GM21619 (cell line): ENCODE measurements around the gene MUC6.

Source experiments
- ATAC-seq: cut with Tn5 transposase; IDR thresholded peaks from one replicate; pipeline ENCODE4 v1.9.1; 2021; ENCODE audit not compliant: unreplicated experiment

Gene MUC6

DNA sequence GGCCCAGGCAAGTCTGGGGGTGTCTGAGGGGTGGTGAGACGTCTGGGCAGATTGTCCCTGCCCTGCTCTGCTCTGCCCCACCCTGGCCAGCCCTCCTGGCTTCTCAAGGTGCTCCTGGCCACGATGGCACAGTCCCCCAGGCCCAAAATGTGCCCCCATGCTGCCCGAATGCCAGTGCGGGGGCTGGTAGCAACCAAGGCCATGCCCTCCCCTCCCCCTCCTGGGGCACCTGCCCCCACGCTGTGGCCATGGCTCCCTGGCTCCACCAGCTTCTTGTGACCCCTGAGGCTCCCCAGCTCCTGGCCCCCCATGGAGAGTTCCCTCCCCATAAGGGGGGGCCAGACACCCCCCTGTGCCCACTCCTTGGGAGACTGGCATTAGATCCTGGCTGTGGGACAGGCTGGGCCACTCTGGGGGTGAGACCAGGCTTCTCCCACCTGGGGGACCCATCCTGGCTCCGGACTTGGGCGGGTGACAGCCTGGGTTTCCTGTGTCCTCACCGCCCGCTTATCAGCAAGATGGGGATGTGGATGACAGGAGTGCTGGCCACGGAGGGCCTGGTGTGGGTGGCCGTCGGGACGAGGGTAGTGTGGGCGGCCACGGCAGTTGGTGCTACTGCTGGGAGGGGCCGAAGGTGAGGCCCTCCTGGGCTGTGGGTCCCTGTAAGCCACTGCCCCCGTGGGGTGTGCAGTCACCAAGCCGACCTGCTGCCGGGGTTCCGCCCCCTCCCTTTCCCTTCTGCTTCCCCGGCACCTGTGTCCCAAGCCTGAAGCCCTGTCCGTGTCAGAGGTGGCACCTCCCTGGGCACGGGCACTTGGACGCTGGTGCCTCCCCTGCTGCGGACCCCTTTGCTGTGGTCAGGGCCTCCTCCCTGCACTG is 15.9 kb upstream of the MUC6 start:
- ATAC-seq = no peak

DNA sequence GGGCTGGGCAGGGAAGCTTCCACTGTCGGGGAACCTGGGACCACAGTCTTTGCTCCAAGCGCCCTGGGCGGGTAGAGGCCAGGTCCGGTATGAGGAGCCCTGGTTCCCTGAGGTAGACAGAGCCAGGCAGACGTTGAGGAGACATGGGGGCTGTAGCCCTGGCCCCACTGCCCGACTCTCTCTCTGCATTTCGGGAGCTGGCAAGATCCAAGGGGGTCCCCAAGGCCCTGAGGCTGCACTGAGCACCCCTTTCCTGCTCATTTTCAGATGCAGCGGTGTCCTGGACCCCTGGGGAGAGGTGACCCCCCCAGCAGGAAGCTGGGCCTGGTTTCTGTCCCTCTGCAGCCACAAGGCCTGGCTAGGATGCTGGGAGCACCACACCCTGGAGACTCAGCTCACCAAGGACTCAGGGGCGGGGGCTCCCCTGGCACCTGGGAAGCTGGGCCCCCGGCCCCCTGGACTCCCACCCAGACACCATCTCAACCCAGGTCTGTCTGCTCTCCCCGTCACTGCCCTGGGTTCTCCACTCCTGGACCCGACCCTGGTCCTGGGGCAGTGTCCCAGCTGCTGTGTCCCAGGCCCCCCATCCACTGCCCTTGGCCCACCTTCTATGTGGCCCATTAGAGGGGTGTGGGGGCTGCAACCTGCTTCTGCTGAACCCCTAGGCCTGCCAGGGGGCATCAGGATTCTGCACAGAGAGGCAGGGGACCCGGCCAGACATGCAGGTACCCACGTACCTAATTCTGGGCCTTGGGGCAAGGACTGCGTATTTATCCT is 15.0 kb upstream of the MUC6 start:
- ATAC-seq = no peak

GRCh38 chr11:1050581-1051355 is 14.2 kb upstream of the MUC6 start:
- ATAC-seq = peak; percentile 58

DNA sequence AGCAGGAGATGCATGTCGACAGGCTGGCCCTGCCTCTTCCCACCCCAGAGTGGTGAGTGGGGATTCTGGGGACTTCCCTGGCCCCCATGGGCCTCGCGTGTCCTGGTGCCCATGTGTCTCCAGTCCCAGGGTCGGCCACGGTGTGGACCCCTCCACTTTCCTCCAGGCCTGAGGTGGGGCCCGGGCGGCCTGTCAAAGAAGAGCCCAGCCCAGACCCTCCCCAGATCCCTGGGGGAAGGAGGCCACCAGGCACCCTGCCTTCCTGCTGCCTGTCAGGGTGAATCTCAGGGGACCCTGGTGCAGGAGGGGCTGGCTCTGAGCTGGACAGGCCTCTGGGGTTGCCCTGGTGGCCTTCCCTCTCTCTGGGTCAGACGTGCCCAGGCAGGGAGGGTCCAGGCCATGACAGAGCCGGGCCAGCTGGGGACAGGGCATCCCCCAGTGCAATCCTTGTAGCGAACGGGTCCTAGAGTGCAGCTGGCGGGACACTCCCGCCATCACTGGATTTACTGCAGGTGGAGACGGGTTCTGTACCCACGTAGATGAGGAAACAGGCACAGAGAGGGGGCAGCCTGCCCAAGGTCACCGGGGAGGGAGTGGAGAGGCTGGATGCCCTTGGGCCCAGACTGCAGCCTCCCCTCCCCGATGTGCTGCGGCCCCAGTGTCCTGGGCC is 13.5 kb upstream of the MUC6 start:
- no peak for ATAC-seq

DNA sequence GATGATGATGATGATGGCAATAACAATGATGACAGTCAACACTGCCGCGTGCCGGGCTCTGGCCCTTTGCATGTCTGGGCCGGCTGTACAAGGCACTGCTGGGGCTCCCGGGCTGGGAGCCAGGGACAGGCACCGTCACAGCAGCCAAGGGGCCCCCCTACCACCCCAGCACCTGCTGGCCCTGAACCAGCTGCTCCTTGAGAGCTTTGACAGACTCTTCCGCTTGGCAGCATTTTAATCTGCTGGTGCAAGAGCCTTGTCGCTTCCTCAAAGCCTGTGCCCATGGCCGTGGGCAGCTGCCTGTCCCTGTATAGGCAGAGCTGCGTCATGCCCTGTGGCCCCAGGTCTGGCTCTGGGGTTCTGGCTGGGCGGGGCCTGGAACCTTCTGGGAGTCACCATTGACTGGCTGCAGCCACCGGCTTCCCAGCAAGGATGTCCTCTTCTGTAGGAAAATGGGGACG is 12.9 kb upstream of the MUC6 start:
- no peak for ATAC-seq

DNA sequence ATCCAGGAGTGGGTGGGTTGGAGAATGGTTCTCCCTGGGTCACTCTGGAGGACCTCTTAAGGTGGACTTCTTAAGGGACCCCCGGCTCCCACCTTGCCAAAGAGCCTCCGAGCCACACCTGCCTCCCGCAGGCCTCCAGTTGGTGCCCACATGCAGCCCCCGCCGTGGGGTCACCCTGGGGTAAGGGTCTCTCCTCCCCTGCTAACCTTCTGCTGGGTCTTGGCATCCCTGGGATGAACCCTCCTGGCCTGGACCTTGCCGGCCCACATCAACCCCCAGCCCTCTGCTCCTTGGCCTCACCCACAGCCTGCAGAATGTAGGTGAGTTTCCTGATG is 12.5 kb upstream of the MUC6 start:
- ATAC-seq = no peak

- ATAC-seq = no peak
These were observed 12.0 kb upstream of the MUC6 start for GRCh38 chr11:1048375-1049070.

DNA sequence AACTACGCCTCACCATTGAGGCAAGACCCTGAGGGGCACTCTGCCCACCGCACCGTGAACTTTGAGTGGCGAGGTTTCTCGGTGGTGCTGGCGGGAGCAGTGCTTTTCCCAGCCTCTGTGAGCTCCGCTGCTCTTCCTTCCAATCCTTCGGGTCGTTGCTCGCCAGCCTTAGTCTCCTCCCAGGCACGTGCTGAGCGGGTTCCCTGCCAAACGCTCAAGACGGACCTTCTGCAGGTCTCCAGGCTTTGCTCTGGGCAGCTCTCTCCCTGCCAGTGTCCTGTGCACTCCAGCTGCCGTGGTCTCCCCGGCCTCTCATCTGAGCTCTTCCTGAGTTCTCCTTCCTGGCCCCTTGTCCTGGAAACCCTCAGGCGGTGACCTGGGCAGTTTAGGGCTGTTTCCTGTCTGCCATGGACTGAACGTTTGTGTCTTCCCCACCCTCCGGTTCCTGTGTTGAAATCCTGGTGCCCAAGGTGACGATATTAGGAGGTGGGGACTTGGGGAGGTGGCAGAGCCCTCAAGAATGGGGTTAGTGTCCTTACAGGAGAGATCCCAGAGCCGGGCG is 11.2 kb upstream of the MUC6 start:
- no peak for ATAC-seq

GRCh38 chr11:1044160-1044559 is 7.6 kb upstream of the MUC6 start:
- no peak for ATAC-seq

GRCh38 chr11:1043563-1044096 is 7.1 kb upstream of the MUC6 start:
- ATAC-seq = no peak

DNA sequence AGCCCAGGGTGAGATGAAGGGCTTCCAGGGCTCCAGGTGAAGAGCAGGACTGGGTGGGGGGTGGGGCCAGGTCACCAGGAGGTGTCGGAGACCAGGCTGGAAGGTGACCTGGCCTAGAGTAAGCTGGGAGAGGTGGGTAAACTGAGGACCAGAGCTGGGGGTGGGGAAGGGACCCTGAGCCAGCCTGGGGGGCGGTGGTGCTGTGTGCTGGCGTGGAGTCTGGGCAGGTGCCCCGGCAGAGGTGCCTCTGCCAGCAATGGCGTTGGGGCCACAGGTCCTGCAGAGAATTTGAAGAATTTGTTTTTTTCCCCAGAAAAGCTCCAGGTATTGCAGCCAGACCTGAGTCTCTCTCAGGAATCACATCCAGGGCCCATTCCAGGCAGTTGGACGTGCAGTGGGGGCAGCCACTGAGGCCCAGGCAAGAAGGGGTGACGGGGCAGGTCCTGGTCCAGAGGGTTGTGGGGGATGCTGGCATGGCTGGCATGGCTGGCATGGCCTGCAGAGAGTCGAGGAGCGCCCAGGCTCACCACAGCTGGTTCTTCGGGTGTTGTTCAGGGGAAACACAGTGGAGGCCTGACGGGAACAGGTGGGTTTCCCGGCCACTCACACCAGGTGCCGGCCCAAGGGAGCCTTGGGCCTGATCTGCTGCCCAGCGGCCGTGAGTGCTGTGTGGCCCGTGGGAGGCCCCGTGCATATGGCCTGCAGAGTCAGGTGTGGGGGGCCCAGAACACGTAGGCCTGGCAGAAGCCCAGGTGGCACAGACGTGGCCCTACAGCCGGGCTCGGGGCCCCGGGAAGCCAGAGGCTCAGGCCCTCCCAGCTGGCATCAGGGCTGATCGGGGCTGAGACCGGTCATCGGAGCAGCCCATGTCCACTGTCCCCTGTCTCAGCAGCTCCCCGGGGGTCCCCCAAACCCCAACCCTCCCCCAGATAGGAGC is 6.4 kb upstream of the MUC6 start:
- ATAC-seq = no peak

GRCh38 chr11:1041936-1042608 is 5.6 kb upstream of the MUC6 start:
- ATAC-seq = no peak

- ATAC-seq = no peak
These were observed 5.0 kb upstream of the MUC6 start for GRCh38 chr11:1041471-1041870.

DNA sequence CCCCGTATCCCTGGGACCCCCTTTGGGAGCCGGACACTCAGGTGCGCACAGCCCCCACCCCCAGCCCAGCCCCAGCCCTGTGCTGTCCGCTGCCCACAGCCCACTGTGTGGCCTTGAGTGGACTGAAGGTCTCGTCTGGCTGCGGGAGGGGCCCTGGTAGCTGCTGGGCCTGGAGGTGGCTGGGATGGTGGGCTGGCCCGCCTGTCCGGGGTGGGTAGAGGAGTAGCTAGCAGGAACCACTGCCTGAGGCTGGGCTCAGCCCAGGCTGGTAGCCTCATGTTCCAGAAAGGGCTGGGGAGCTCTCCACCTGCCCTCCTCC is 4.6 kb upstream of the MUC6 start:
- no peak for ATAC-seq

DNA sequence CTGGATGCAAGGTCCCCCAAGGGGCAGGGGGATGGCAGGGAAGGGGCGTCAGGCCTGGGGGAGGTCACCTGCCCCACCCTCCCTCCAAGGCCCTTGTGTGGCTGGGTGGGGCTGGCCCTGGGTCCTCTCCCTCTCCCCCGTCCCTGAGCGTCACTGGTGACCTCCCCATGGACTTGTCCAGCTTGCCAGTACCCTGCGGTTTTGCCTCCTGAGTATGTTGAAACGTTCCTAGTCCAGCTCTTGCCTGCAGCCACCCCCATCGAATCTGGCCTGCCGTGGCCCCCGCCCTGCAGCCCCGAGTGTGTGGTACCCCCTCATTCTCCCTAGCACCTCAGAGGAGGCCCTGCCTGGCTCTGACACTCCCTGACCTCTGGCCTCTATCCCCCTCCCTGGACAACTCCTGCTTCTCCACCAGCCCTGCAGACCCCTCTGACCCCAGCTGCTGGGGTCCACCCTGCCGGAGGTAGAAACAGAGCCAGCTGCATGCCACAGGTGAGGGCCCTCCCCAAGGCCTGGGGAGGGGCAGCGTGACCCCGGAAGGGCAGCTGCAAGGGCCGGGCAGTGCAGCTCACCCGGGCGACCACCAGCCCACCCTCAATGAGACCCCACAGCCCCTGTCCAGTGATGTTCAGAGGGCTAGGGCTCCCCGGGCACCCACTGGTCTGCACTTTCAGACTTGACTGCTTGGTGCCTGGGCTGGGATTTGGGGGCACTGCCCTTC is 4.1 kb upstream of the MUC6 start:
- ATAC-seq = no peak

DNA sequence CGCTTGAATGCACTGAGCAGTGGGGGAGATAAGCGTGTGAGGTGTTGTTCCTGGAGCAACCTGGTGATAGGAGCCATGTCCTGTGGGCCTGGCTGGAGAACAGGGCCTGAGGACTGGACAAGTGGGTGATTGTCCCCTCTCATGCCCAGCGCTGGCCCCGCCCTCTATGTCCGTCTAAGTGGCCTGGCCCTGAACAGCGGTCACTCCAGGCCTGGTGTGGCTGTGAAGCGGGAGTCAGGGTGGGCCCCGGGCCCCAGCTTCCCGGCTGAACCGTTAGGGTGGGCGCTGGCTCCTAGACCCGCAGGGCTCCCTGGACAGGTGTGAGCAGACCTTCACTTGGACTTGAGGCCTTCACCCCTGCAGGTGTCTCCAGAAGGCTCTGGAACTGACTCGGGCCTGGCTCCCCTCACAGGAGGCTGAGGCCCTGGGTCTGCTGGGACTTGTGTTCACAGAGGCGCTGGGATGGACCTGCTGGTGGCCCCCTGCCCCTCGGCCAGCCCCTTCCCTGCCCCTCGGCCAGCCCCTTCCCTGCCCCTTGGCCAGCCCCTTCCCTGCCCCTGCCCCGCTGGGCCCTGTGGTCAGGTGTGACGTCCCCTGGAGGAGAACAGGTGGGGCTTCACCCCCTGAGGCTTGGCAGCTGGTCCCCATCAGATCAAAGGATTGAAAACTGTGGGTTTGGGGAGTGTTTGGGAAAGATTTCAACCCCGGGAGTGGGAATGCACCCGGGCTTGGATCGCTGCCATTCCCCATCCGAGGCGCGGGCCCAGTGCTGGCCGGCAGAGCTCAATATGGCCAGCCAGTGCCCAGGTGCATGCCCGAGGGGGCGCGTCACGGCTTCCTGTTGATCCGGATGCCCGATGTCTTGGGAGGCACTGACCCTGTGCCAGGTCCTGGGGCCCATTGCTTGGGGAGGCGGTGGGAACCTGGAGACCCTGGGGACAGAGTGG is 3.2 kb upstream of the MUC6 start:
- ATAC-seq = no peak

GRCh38 chr11:1038921-1039320 is 2.4 kb upstream of the MUC6 start:
- no peak for ATAC-seq
